ENCODE data around the gene VSIG10L2.

VSIG10L2 gene

DNA sequence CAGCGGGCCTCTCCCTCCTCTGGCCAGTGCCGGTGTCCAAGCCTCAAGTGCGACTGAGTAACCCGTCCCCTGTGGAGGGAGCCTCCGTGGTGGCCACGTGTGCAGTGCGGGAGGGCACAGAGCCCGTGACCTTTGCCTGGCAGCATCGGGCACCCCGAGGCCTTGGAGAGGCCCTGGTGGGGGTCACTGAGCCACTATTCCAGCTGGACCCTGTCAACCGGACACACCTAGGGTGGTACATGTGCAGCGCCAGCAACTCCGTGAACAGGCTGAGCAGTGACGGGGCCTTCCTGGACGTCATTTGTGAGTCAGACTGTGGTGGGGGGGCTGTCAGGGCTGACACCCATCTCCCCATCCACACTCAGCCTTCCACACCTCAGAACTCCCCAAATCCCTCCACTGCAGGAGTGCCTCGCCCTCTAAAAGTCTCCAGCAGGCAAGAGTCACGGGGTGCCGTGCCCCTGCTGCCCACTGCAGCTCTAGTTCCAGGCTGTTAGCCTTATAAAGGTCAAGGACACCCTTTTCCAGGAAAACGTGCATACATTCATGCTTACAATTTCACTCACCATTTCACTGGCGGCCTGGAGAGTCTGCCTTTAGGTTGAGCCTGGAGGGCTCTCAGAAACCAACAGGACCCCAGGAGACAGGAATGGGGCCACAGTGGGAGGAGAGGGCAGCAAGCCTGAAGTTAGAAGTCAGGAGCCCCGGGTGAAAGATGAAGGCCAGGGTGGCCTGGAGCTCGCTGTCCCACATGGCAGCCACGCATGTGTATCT, 2.6 kb downstream of the VSIG10L2 start:
- no peak for DNase-seq

- DNase-seq = no peak
Measured at GRCh38 chr11:125949271-125950177, 3.7 kb downstream of the VSIG10L2 start.

DNA sequence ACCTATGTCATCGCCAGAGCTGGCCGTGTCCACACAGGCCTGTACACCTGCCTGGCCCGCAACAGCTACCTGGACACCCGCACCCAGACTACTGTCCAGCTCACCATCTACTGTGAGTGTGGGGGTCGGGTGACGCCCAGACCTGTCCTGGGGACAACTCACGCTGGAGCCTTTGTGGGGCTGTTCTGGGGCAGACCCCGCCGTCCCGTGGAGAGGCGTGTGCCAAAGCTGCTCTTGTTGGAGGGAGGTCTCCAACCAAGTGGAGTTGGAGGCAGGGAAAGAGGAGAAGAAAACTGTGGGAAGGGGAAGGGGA, 4.3 kb downstream of the VSIG10L2 start:
- no peak for DNase-seq

DNA sequence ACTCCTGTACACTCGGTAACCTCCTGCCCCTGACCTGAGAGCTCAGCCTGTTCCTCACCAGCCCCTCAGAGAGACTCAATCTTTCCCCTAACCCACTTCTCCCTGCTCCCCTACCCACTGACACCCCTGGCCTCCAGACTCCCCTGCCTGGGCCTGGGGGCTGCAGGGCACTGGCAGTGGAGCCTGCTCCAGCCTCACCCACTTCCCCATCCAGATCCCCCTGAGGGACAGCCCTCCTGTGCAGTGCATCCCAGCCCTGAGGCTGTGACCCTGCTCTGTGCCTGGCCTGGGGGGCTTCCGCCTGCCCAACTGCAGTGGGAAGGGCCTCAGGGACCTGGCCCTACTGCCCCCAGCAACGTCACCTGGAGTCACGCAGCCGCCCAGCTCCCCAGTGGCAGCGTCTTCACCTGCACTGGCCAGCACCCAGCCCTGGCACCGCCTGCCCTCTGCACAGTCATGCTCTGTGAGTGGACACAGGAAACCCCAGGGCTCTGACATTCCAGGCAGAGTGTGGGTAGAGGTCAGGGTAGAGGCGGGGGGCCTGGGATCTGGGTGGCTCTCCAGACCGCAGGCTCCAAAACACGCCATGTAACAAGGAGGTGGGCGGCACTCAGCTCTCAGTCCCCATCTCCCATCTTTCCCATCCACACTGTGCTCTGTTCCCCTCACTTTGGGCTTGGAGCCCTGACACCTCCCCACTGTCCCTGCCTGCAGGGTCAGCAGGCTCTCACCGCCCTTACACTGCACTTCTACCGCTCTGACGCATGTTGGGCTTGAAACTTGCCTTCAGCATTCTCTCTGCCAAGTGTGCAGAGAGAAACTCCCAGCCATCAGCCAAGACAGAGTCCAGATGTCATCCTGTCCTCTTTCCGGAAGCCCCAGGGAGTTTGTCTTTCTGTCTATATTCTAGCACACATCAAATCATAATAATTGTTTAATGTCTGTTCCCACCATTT, 5.1 kb downstream of the VSIG10L2 start:
- no peak for DNase-seq

DNA sequence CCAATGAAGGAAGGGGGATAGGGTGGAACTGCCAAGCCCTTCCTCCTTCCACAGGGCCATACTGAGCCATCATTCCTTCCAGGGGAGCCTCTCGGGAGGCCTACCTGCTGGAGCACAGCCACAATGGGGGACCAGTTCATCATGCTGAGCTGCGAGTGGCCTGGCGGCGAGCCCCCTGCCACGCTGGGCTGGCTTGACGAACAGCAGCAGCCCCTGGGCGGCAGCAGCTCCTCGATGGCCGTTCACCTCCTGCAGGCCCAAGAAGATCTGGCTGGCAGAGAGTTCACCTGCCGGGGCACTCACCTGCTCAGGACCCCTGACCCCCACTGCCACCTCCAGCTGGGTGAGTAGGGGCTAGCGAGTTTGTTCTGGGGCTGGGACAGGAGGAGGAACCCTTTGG, 5.9 kb downstream of the VSIG10L2 start:
- DNase-seq = no peak

GRCh38 chr11:125952559-125952958, 6.7 kb downstream of the VSIG10L2 start:
- DNase-seq = no peak

DNA sequence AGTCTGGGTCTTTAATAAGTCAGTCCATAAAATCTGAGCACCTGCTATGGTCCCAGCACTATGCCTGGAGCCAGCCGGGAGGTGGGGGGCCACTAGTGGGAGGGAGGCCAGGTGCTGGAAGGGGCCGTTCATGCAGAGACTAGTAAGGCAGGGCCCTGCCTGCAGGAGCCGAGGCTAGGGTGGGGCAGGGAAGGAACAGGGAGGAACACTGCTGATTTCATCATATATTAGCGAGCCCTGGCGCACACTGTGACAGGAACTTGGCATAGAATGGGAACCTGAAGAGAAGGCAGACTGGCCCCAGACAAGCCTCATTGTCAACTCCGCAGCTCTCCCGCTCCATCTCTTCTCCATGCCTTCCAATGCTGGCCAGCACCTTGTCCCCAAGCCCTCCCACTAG, 7.1 kb downstream of the VSIG10L2 start:
- DNase-seq = no peak

GRCh38 chr11:125953401-125953935, 7.6 kb downstream of the VSIG10L2 start:
- no peak for DNase-seq

- DNase-seq = no peak
Measured at GRCh38 chr11:125954123-125954944, 8.5 kb downstream of the VSIG10L2 start.

DNA sequence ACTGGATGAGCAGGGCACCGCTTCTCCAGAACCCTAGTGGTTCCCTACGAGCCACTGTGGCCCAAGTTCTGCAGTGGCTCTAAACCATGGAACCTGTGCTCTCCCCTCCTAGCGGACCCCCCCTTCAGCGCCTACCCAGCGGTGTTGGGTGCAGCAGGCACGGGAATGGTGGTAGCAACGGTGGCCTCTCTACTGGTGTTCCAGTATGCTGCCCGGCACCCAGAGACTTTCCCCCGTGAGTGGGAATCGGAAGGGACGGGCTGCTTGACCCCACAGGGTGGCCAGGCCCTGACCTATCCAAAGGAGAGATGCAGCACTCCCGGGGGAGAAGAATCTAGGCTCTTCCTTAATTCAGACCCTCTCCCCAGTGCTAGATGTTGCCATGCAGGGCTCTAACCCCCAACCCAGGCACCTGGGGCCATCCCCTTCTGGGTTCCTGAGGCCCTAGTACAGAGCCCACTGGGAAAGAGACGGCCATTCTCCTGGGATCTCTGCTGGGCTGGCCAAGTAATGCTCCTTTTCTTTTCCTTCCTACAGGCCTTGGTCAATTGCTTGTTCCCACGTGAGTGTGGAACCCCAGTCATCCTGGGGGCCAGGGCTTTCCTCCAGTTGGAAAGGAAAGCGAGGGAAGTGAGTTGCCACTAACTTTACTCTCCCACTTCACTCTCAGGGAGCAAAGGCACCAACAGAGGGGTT, 9.2 kb downstream of the VSIG10L2 start:
- no peak for DNase-seq

- DNase-seq = no peak
Measured at GRCh38 chr11:125955856-125956255, 10.0 kb downstream of the VSIG10L2 start.

- DNase-seq = no peak
Measured at GRCh38 chr11:125956391-125957134, 10.7 kb downstream of the VSIG10L2 start.

DNA sequence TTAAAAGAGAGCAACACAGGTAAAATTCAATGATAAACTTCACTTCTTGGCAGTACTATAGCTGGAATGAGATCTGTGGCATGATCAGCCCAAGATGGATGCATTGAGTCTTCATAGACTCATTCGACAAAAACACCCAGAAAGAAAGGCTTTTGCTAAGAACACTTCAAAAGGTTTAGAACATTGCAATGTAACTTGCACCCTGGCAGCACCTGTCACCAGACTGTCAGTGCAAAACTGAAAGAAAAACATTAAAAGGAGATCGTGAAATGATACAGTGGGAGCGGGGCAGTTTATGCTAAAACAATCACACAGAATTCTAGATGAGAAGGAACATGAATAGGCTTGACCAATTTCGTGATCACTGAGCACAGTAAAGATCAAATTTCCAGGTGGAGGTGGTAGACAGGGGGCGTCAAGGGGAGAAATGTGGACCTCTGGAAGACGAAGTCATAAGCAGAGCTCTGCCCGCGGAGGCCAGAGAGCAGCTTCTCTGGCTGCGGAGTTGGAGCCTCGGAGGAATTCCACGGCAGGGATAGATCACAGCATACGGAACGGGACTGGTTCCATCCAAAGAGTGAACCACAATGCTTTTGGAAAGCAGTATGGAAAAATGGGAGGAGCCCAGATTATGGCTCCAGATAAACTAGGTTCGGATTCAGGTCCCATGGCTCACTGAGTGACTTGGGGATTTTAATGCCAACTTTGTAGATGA, 11.9 kb downstream of the VSIG10L2 start:
- no peak for DNase-seq

GRCh38 chr11:125958872-125959400, 13.1 kb downstream of the VSIG10L2 start:
- no peak for DNase-seq

DNA sequence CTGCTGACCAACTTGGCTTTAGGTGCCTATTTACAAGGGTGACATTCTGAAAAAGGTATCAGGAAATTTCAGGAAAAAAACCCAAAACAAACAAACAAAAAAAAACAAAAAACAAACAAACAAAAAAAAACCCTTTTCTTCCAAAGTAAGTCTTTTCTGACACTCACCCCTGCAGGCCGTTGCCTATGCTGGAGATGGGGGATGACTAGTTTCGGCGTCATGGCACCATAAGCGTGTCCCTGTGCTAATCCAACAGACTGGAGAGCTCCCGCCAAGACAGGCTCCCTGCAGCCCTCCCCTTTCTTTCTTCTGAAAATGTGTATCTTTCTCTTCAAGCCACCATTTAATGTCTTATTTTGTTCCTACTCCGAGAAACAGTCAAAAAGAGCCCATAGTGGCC, 13.7 kb downstream of the VSIG10L2 start:
- DNase-seq = no peak

DNA sequence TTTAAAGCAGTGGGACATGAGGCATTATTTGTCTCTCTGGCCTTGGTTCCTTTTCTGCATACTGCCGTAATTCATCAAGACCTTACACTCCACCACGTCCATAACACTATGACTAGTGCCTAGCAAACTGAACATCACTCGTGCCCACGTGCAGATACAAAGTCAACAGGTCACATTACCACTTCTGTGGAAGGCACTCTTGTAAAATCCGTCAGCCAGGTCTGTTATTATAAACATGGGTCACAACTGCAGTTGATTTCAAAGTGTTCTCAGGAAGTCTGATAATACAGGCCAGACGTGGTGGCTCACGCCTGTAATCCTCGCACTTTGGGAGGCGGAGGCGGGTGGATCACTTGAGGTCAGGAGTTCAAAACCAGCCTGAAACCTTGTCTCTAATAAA, 14.1 kb downstream of the VSIG10L2 start:
- no peak for DNase-seq

- no peak for DNase-seq
Measured at GRCh38 chr11:125960771-125961170, 14.9 kb downstream of the VSIG10L2 start.

DNA sequence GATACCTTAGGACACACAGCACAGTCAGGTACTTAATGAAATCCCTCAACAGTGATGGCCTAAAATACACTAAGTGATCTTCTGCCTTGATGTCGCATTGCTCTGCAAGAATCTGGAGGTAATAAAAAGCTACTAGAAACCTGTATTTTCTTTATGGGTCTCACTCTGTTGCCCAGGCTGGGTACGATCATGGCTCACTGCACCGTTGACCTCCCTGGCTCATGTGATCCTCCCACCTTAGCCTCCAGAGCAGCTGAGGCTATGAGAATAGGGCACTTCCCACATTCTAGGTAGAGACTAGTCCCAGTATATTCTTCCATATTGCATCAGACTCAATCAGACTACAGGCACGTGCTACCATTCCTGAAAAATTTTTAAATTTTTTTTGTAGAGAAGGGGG, 21.7 kb downstream of the VSIG10L2 start:
- DNase-seq = no peak

DNA sequence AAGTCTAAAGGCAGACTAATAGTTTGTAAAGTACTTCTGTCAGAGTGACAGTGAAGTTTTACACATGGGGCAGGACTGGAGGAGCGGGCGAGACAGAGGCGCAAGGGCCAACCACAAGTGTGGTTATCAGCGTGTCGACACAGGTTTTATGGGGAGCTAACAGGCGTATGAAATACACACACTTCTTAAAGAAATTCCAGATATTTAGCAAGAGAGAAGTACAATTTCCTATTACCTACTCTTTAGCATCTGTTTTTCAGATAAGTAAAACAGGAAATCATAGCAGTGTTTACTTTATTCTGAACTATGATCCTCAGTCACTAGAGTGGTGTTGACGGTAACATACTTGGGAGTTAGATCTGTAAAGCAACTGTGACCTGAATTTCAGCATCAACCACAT, 22.5 kb downstream of the VSIG10L2 start:
- no peak for DNase-seq

- DNase-seq = no peak
Measured at GRCh38 chr11:125971618-125972017, 25.8 kb downstream of the VSIG10L2 start.

All from stimulated activated CD4-positive, alpha-beta T cell treated with anti-CD3 and anti-CD28 coated beads, Interleukin-4, amount 100 ng/mL, for 1 hour (primary cell).